Natural killer cell (primary cell): ENCODE results near the gene PLVAP. TPM values are rescaled to one million over a fixed set of nuclear protein-coding genes. Genes with fewer than 3 reads are reported as not detected.

Experiments
- ATAC-seq, 3 donors: fragments of 150-1000 bp in 2 of 3; fragments of 200-7000 bp in 1 of 3; cut with Tn5 transposase; 1 replicate in 1 of 3; 2 replicates in 2 of 3; pipeline ENCODE4 v1.10.0; 2021; ENCODE audit warnings: mild to moderate bottlenecking in 2 of 3, moderate library complexity in 2 of 3
- DNase-seq, 2 donors: peaks; one replicate each; pipeline versions ENCODE4 v3.0.0 to v3.0.0-alpha.2; 2013 to 2021; ENCODE audit warnings: mixed read lengths in 1 of 2
- H3K27ac ChIP-seq: one replicate; pipeline ENCODE4 v1.5.1; 2013; ENCODE audit warnings: mild to moderate bottlenecking, low read length
- H3K27me3 ChIP-seq: one replicate; pipeline ENCODE4 v1.6.1; 2013; ENCODE audit warnings: low read length; ENCODE audit not compliant: control insufficient read depth, insufficient read depth
- H3K36me3 ChIP-seq: one replicate; pipeline ENCODE4 v1.6.1; 2013; ENCODE audit warnings: low read length; ENCODE audit not compliant: control insufficient read depth, insufficient read depth
- H3K4me1 ChIP-seq: one replicate; pipeline ENCODE4 v1.6.1; 2013; ENCODE audit warnings: low read length; ENCODE audit not compliant: control insufficient read depth, insufficient read depth
- H3K4me3 ChIP-seq: one replicate; pipeline ENCODE4 v1.5.1; 2013; ENCODE audit warnings: low read length
- H3K9me3 ChIP-seq: one replicate; pipeline ENCODE4 v1.6.1; 2013; ENCODE audit warnings: low read length; ENCODE audit not compliant: control insufficient read depth, insufficient read depth
- H3K27ac Mint-ChIP-seq, 2 donors: one replicate each; pipeline ENCODE4 v1.8.0; 2022; ENCODE audit warnings: mild to moderate bottlenecking in 2 of 2, mixed read lengths in 2 of 2, moderate library complexity in 1 of 2
- H3K27me3 Mint-ChIP-seq, 2 donors: one replicate each; pipeline ENCODE4 v1.8.0; 2022; ENCODE audit warnings: low read depth in 2 of 2, mixed read lengths in 2 of 2
- H3K36me3 Mint-ChIP-seq: one replicate; pipeline ENCODE4 v1.8.0; 2022; ENCODE audit warnings: mixed read lengths
- H3K4me1 Mint-ChIP-seq, 2 donors: one replicate each; pipeline ENCODE4 v1.8.0; 2022; ENCODE audit warnings: mixed read lengths in 2 of 2
- H3K4me3 Mint-ChIP-seq: one replicate; pipeline ENCODE4 v1.8.0; 2022; ENCODE audit warnings: mild to moderate bottlenecking, moderate library complexity, mixed read lengths
- H3K9me3 Mint-ChIP-seq, 2 donors: one replicate each; pipeline ENCODE4 v1.8.0; 2022; ENCODE audit warnings: mixed read lengths in 2 of 2
- WGBS: methylation state at CpG from one replicate; pipeline ENCODE4 v1.1.7; 2013; ENCODE audit warnings: missing lambda C conversion rate; ENCODE audit not compliant: insufficient coverage; 5-methylcytosine and 5-hydroxymethylcytosine counted together
- intact Hi-C: fragments of 100-400 bp; cut with micrococcal nuclease; formaldehyde crosslinking; loops from one replicate; pipeline ENCODE4 v1.14.2; 2022
- total RNA-seq, 4 donors: library from RNA; stranded (reverse); fragments of 120-200 nt in 1 of 4; gene quantifications; one replicate each; pipeline versions ENCODE4 v1.2.3 to v1.2.4, GENCODE V29; 2013 to 2022
- TF ChIP-seq, protein P1 (sequence below): fragments of 200-600 bp; IDR thresholded peaks from one replicate; pipeline ENCODE4 v1.8.0; 2022; ENCODE audit warnings: antibody characterized with exemption

Gene PLVAP
- total RNA-seq, 3 donors from 2014 or later (not counting 1 experiment from before 2014, with no cell fraction given), result 0.33 to 0.53 TPM; not detected in 1

DNA sequence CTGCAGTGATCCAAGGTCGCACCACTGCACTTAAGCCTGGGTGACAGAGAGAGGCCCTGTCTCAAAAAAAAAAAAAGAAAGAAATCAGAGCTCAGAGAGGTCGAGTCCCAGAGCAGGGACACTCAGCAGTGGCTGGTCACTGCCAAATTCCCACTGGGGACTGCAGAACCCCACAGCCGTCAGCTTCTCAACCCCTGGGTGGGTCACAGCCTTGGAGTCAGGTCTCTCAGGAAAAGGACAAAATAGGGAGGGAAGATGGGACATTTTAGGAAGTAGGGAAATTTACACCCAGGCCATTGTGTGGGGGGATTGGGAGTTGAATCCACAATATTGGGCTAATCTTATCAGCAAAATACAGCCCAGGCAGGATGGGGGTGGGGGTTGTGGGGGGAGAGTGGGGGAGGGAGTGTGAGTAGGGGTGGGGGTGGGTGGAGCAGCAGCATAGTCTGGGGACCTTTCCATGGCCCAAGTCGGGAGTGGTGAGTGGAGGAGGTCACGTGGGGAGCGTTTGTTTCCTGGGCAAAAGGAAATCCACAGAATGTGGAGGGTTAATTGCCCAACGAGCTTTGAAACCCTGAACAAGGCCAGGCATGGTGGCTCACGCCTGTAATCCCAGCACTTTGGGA is 21.9 kb upstream of the PLVAP start:
- H3K36me3 ChIP-seq, result peaks cover 20% of the 10 kb centered on the region

GRCh38 chr19:17394891-17395415 is 17.8 kb upstream of the PLVAP start:
- H3K4me3 ChIP-seq, result no peak overlapping the region
- H3K9me3 Mint-ChIP-seq, result no peaks in the 10 kb centered on the region
- H3K9me3 ChIP-seq, result no peaks in the 10 kb centered on the region
- ATAC-seq (no peak), DNase-seq (peak in 1 of 2 donors; percentile 69)
- peaks cover 5 to 24% of the 10 kb centered on the region in 2 donors for H3K4me1 Mint-ChIP-seq
- no peak overlapping the region for H3K27ac ChIP-seq
- H3K27ac Mint-ChIP-seq, result peak overlapping the region in 1 of 2 donors; percentile 70
- peaks cover 0 to 3% of the 10 kb centered on the region in 2 donors for H3K27me3 Mint-ChIP-seq
- intact Hi-C loops, result no loop called here
- peaks cover 3% of the 10 kb centered on the region for H3K36me3 ChIP-seq
- H3K27me3 ChIP-seq, result no peaks in the 10 kb centered on the region
- H3K36me3 Mint-ChIP-seq, result no peaks in the 10 kb centered on the region
- no peak overlapping the region for H3K4me3 Mint-ChIP-seq
- peaks cover 31% of the 10 kb centered on the region for H3K4me1 ChIP-seq
- TF ChIP-seq, protein P1, sequence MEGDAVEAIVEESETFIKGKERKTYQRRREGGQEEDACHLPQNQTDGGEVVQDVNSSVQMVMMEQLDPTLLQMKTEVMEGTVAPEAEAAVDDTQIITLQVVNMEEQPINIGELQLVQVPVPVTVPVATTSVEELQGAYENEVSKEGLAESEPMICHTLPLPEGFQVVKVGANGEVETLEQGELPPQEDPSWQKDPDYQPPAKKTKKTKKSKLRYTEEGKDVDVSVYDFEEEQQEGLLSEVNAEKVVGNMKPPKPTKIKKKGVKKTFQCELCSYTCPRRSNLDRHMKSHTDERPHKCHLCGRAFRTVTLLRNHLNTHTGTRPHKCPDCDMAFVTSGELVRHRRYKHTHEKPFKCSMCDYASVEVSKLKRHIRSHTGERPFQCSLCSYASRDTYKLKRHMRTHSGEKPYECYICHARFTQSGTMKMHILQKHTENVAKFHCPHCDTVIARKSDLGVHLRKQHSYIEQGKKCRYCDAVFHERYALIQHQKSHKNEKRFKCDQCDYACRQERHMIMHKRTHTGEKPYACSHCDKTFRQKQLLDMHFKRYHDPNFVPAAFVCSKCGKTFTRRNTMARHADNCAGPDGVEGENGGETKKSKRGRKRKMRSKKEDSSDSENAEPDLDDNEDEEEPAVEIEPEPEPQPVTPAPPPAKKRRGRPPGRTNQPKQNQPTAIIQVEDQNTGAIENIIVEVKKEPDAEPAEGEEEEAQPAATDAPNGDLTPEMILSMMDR, result peak; percentile 52
- 18% methylated on average over 19 of the region's 19 CpGs for WGBS

More for the DNA sequence above, 21.9 kb upstream of the PLVAP start:
- H3K27ac Mint-ChIP-seq, result no peak overlapping the region
- no peaks in the 10 kb centered on the region for H3K27me3 ChIP-seq
- ATAC-seq, result no peak
- no peak overlapping the region for H3K4me3 Mint-ChIP-seq
- intact Hi-C loops, result no loop called here
- WGBS, result 78% methylated on average over 8 of the region's 8 CpGs
- peaks cover 23% of the 10 kb centered on the region for H3K4me1 ChIP-seq
- no peaks in the 10 kb centered on the region for H3K9me3 ChIP-seq
- no peak for DNase-seq
- H3K4me1 Mint-ChIP-seq, result peaks cover 6 to 19% of the 10 kb centered on the region in 2 donors
- no peaks in the 10 kb centered on the region for H3K36me3 Mint-ChIP-seq
- no peaks in the 10 kb centered on the region for H3K9me3 Mint-ChIP-seq
- no peak overlapping the region for H3K27ac ChIP-seq
- no peaks in the 10 kb centered on the region for H3K27me3 Mint-ChIP-seq
- H3K4me3 ChIP-seq, result no peak overlapping the region
- TF ChIP-seq, protein P1, result no peak

DNA sequence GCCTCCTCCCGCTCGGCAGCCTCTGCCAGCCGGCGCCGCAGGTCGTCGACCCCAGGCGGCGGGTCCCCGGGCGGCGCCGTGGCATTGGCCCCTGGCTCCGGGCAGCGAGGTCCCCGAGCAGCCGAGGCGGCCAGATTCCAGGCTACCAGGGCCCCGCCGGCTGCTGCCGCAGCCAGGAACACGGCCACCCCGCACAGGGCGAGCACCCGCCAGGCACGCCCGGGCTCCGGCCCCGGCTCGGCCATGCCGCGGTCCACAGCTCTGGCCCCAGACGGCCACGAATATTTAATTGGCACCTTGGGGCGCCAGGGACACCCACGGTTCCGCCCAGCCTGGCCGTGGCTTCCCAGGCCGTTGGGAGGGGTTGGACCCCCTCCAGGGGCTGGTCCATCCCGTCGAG is 16.8 kb upstream of the PLVAP start, which contains the start of gene CCDC194:
CCDC194 (minus strand) TSS at position 283 of the 400 bp plus-strand sequence; CDS start at position 245, 38 bp downstream.
- H3K4me1 Mint-ChIP-seq, result peaks cover 5 to 24% of the 10 kb centered on the region in 2 donors
- TF ChIP-seq, protein P1, result no peak
- no peak for DNase-seq
- intact Hi-C loops, result no loop called here
- H3K27ac ChIP-seq, result no peak within 1 kb of the TSS
- no peaks in the 10 kb centered on the region for H3K27me3 ChIP-seq
- no peaks in the 10 kb centered on the region for H3K9me3 Mint-ChIP-seq
- peak within 1 kb of the TSS in 1 of 2 donors; percentile 70 for H3K27ac Mint-ChIP-seq
- no peak for ATAC-seq
- peaks cover 0 to 3% of the 10 kb centered on the region in 2 donors for H3K27me3 Mint-ChIP-seq
- H3K36me3 ChIP-seq, result no peaks in the 10 kb centered on the region
- 86% methylated on average over 41 of the region's 41 CpGs for WGBS
- H3K4me3 ChIP-seq, result no peak within 1 kb of the TSS
- no peak within 1 kb of the TSS for H3K4me3 Mint-ChIP-seq
- H3K9me3 ChIP-seq, result no peaks in the 10 kb centered on the region
- no peaks in the 10 kb centered on the region for H3K36me3 Mint-ChIP-seq
- H3K4me1 ChIP-seq, result peaks cover 31% of the 10 kb centered on the region
